Inflammatory macrophage treated with lipopolysaccharide for 1 hour (primary cell): ENCODE results near the gene PPP1R16B.
A peak's percentile ranks its signal among the peaks of the same experiment; 100 is the strongest.
"Not testable (repeated sequence)": the region's sequence is repeated elsewhere in the genome, so short reads cannot be mapped to it uniquely, and the experiment has no call there.

Experiments
- DNase-seq, 2 donors: peaks; one replicate each; pipeline ENCODE4 v3.0.0-alpha.2; 2020 to 2022

Gene PPP1R16B

DNA sequence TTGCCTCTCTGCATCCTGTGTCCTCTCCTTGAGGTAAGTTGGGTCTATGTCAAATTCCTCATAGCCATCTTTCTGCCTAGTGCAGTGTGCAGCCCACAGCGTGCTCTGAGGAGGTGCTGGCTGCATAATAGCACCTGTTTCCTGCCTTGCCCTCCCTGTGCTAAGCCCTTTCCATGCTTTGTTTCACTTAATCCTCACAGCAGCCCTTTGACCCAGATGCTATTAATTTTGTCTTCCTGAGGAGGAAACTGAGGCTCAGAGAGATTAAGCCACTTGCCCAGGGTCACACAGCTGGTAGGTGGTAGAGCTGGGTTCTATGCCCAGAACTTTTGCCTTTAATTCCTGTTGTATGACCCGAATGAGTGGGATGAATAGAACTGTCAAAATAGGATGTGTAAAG, 134.2 kb downstream of the PPP1R16B start:
- no peak for DNase-seq

DNA sequence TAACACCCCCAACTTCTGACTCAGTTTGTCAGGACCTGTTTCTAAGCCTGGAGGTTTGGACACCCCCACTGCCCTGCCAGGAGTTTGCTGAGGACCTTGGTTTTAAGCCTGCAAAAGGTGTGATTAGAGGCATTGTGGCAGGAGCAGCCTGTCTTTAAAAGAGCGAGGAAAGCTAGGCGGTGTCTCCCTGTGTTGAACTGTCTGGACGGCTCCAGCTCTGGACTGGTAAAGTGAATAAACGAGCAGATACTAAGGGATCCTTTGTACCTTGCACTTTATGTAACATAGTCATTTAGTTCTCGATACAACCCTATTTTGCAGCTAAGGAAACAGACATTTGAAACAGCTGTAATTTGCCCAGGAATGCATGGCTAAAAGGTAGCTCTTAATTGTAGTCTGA, 135.1 kb downstream of the PPP1R16B start:
- DNase-seq = no peak

DNA sequence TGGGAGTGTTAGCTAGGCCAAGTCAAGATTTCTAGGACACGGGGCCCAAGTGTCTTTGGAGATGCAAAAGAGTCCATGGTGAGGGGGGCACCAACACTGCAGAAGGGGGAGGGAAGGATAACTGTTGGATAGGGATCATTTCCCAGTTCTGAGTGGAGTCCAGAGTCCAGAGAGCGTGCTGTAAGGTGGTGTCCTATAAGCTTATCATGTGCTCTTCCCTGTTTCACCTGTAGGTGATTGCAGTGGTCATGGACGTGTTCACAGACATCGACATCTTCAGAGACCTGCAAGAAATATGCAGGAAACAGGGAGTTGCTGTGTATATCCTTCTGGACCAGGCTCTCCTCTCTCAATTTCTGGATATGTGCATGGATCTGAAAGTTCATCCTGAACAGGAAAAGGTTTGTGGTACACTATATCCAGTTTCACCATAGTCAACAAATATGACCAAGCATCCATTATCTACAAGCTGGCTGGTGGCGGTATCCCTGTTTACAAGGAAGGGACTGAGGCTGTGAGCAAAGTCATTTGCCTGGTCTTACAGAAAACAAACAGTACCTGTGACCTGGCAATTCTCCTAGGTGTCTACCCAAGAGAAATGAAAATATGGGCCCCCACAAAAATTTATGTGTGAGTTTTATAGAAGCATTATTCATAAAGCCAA, 136.4 kb downstream of the PPP1R16B start:
- no peak for DNase-seq

DNA sequence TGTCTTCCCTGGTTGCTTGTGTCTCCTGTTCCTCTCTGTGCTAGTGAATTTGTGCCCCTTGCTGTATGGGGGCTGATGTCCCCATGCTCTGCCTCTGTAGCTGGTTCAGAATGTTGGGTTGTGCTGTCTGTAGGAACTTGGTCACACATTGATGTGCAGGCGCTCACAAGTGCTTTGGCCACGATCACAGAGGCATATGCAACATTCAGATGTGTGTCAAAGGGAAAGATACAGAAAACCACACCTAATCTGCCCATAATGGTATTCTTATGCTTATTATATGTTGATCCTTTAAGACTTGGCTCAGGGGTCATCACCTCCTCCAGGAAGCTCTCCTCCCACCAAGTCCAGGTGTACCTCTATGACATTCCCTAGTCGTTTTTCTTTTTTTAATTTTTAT, 139.5 kb downstream of the PPP1R16B start:
- no peak for DNase-seq

DNA sequence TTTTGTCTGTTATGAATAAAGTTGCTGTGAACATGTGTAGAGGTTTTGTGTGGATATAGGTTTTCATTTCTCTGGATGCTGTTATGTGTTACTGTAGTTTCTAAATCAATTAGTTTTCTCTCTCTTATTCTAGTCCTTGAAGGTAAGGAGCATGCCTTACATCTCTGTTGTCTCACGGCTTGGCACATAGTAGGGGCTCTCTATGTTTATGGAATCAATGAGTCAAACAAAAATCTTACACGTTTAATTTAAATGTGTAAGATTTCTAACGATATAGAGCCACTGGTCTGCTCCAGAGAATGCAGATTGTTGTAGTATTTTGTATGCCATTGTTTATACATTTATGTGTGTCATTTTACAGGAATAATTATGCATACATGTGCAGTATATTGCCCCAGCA, 141.3 kb downstream of the PPP1R16B start:
- no peak for DNase-seq

DNA sequence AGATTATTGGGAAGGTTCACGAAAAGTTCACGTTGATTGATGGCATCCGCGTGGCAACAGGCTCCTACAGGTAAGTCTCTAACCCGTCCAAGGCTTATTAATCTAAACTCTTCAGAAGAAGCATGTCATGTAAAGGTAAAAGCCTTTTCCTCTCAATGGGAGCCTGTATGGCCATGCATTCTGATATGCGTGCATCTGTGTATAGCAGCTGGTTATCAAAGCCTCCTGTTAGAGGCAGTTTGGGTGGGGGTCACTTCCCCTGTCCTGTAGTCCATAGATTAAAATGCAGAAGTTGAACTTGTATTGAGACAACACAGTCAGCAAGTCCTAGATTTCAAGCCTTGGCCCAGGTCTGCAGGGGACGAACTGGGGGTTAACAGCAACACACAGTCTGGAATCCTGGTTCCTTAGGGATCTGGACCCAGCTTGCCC, 142.4 kb downstream of the PPP1R16B start:
- DNase-seq = no peak

DNA sequence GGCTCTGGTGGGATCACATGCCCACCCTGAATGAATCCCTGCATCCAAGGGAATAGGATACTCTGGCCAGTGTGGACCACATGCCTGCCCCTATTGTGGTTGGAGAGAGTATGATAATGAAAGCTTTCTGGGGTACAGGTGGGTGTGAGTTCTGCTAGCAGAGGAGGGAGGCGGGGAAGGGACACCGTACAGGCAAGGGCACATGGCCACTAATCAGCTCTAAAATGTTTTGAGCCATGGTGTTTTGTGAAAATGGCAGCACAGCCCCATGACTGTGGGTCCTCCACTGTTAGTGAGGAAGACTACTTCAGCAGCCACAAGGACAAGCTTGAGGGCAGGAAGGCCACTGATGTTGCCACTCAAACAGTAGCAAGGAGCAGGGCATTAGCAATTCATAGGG, 144.8 kb downstream of the PPP1R16B start:
- DNase-seq = no peak

DNA sequence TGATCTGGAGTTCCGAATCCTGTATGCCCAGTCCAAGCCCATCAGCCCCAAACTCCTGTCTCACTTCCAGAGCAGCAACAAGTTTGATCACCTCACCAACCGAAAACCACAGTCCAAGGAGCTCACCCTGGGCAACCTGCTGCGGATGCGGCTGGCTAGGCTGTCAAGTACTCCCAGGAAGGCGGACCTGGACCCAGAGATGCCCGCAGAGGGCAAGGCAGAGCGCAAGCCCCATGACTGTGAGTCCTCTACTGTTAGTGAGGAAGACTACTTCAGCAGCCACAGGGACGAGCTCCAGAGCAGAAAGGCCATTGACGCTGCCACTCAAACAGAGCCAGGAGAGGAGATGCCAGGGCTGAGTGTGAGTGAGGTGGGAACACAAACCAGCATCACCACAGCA, 146.1 kb downstream of the PPP1R16B start:
- no peak for DNase-seq

DNA sequence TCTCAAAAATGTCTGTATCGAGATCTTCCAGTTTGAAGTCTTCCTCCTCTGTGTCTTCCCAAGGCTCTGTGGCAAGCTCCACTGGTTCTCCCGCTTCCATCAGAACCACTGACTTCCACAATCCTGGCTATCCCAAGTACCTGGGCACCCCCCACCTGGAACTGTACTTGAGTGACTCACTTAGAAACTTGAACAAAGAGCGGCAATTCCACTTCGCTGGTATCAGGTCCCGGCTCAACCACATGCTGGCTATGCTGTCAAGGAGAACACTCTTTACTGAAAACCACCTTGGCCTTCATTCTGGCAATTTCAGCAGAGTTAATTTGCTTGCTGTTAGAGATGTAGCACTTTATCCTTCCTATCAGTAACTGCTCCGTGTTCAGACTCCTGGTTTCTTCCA, 146.7 kb downstream of the PPP1R16B start:
- DNase-seq = no peak

DNA sequence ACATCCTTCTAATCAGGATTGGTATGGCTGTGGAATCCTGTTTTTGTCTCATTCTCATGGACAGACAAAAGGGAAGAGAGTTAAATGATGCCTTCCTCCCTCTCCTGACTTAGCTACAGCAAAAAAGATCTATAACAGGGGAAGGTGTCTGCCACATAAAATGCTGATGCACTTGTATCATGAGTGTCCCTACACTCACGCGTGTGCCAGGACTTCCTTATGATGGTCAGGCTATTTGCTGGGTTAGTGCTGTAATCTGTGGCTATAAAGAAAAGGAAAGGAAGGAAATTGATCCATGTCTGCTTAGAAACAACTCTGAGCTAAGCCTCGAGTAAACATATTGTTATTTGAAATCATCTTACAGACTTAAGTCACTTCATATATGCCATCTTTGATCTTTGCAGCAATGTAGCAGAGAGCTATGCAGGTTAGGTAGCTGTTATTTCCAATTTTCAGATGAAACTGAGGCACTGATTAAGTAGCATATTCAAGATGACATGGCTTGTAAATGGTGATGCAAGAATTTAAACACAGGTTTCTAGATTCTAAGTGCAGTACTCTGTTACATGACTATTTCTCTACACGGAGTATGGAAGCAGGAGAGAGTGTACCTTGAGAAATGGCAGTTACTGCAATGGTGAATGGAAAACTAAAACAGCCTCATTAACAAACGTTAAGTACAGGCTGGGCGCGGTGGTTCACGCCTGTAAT, 148.3 kb downstream of the PPP1R16B start:
- DNase-seq = no peak

DNA sequence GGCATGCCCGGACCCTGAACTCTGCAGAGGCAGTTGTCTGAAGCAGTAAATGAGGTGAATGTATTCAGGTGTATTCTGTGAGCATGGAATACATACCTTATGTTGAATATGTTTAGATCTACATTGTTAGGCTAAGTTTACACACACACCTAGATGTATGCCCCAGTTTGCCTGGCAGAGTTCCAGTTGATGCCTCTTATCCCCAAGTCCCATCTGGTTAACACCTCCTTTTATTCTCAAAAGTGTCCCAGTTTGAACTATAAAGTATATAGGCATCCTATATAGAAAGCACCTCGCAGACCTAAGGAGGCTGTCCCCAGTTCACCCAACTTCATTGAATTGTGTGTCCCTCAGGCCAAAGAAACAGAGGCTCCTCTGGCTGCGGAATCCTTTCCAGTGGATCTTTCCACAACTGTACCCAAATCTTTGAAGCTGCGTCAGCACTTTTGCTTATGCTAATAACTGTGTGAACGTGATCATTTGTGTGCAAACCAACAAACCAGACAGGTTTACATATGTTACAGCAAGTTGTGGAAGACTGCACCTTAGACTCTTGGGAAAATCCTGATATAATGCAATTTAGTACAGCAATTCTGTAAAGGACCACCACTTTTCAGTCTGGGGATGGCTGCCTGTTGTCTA, 151.9 kb downstream of the PPP1R16B start:
- no peak for DNase-seq

DNA sequence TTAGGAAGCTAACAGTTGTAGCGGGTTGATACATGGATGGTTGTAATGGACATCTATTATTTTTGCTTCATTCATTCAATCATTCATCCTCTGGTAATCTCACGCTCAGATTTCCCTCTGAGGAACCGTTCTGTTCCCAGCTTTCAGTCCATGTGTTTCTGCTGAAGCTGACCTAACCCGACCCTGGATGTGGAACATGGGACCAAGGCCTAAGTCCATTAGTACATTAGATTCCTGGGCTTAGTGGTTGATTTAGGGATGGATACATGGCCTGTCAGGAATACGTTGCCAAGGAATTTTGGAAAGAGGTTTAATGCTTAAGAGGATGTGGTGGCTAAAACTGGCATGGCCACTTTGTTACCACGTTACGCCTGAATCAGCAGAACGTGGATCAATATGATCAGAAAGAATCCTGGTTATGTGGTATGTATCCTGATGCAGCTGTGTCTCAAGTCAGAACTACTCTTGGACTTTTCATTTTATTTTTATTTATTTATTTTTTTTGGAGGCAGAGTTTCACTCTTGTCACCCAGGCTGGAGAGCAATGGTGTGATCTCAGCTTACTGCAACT, 152.5 kb downstream of the PPP1R16B start:
- no peak for DNase-seq

DNA sequence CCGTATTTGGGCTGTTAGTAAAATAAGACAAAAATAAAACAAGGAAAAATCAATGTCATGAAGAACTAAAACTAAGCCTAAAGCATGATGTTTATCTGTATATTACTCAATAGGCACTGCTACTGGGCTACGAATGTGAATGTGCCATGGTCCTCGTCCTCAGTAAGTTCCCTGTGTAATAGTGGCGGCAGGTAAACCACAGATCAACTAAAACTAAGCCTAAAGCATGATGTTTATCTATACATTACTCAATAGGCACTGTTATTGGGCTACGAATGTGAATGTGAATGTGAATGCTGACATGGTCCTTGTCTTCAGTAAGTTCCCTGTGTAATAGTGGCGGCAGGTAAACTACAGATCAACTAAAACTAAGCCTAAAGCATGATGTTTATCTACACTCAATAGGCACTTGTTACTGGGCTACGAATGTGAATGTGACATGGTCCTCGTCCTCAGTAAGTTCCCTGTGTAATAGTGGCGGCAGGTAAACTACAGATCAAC, 154.7 kb downstream of the PPP1R16B start:
- not testable (repeated sequence) for DNase-seq

DNA sequence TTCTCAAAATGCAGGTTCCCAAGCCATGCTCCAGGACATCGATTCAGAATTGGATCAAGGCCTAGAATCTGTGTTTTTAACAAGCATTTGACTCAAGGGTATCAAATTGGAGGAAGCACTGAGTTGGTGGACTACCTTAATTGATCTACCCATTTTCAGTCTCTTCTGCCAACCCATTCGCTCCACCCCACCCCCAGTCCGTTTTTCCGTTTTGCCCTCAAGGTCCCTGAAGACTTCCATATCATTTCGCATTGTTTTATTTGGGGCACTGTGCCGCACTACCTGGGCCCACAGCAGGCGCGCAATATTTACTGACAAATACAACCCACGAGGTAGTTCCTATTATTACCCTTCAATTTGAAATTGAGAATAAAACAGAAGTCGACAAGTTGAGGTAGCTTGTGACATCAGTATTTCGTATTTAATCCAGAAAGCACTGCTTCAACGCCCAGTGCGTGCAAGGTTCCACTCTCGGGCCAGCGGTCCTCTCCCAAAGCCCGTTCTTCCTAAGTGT, 156.1 kb downstream of the PPP1R16B start:
- no peak for DNase-seq

DNA sequence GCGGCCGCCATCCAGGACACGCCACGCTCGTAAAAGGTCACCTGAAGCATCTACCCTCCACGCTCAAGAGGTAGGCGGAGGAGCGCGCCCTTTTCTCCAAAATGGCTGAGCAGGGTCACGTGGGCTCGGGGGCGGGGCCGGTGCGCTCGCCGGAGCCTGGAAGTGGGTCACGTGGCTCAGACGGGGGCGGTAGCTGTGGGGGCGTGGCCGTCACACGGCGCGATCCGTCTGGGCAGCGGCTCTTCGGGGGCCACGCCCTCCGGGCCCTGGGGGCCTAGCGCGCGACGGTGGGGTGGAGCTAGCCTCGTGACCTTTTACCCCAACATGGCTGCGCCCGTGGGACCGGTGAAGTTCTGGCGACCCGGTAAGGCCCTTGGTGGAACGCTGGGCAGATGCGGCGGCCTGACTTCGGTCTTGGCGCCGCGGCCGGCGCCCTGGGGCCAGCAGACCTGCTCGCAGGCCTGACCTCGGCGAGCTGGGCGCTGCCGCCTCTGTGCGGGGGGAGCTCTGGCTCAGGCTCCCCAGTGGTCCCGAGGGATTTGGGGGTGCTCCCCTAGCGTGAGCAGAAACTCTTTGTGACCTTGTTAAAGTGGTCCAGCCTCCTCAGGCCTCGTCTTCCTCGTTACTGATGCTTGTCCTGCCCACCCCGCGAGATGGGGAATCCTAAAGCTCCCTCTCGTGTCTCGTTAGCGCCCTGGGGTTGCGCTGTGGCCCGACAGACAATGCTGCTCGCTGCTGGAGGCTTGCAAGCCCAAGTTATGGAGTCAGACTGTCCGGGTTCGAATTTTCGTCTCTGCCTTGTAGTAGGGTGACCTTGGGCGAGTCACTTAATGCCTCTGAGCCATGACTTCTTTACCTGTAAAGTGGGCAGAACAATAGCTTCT, 156.8 kb downstream of the PPP1R16B start, which contains the start of gene DHX35:
DHX35 (plus strand) TSS at position 301 of the 884 bp plus-strand sequence; CDS start at position 325, 24 bp downstream.
- DNase-seq = peak; percentile 96 to 99

DNA sequence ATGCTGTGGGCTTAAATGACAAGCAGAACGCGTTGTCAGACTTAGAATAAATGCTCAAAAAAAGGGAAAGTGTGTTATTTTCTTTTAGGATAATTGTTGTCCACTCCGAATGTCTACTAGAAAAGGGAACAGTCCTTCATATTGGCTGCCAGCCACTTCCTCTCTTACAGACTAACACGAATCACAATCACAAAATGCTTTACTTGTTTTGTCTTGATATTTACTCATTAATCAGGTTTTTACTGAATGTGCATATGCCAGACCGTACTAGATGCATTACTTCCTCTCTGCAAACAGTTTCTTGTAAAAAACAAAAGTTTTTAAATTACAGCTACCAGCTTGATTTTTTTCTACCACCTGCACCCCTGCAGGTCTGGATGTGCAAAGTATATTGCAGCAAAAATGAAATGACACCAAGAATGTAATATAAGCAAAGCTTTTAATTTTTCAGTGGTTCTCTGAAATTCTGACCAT, 157.5 kb downstream of the PPP1R16B start:
- DNase-seq = peak; percentile 25 to 29

DNA sequence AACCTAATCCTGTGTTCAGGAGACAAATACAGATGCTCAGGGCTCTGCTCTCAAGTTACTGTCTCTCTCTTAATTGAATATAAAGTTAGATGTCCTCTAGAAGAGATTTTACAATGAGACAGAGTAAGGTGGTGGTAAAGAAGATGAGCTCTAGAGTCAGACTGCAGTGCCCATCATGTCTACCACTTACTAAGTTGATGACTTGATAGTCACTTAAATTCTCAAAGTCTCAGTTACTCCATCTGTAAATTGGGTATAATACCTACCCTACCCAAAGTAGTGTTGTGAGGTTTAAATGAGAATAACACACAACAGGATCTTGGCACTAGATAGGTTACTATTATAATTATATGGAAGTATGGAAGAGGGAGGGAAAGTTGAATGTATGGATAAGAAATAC, 158.2 kb downstream of the PPP1R16B start:
- no peak for DNase-seq

DNA sequence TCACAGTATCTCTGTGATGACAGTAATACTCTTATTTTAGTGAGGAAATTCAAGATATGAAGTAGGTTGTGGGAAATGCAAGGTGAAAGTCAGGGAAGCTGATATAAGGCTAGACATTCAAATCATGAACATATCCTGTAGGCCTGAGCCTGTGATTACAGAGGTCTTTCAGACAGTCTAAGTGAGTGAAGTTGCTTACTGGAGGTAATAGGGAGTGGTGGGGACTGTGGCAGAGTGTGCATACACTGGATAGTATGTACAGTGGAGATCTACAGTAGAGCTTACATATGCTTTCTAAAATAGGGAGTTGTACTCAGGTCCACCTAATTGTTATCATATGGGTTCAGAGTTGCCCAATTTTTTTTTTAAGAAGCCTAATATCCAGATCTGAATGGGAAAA, 159.8 kb downstream of the PPP1R16B start:
- DNase-seq = no peak

DNA sequence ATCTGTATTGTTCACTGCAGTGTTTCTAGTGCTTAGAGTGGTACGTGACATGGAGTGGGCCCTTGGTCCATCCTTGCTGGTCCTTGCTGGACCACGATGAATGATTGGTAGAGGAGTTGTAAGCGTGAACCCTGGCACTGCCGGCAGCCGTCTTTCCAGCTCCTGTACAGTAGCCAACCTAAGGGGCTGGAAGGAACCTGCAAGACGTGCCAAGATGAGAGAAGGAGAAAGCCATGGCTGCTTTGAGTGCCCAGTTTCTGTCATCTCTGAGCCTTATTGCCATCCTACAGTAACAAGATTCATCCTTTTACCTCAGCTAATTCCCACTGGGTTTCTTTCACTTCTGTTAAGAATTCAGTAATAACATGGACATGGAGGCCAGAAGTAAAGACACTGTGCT, 162.6 kb downstream of the PPP1R16B start:
- no peak for DNase-seq

DNA sequence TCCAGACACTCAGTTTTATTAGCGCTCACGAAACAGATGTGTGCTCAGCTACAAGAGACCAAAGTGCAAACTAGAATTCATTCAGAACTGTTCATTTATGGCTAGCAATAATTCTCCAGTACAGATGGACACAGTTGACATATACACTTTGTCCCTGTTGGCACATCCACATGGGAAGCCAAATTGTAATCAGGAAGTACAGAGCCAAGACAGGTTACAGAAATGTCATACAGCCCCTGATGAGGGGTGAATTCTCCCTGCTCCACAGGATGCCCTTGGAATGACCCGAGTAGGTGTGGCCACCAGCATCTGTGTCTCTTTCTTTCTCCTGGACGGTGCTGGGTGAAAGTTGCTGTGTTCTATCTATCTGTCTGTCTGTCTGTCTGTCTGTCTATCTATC, 164.2 kb downstream of the PPP1R16B start:
- DNase-seq = no peak

DNA sequence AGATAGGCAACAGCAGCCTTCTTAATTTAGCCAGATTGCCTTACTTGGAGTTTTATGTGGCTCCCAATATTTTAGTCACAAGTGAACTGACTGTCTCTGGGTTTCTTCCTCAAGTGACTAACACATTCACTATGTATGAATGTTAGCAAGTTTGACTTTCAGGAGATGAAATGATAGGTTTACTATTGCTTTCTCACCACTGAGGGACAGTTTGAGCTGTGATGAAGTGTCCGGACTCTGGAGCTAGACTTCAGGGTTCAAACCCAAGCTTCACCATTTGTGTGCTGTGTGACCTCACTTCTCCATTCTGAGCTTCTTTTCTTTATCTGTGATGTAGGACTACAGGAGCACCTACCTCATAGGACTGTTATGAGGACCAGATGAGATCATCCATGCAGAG, 164.8 kb downstream of the PPP1R16B start:
- DNase-seq = no peak
